GM18505 (cell line): ENCODE results near the gene VPS39.

Experiments
- ATAC-seq: cut with Tn5 transposase; IDR thresholded peaks from one replicate; pipeline ENCODE4 v1.9.1; 2021; ENCODE audit not compliant: unreplicated experiment
- POLR2A ChIP-seq: IDR thresholded peaks from 4 replicates; pipeline ENCODE4 v1.6.1; 2011; ENCODE audit warnings: borderline replicate concordance; ENCODE audit not compliant: insufficient read depth, insufficient read length; ENCODE audit errors: extremely low read depth

VPS39 gene

DNA sequence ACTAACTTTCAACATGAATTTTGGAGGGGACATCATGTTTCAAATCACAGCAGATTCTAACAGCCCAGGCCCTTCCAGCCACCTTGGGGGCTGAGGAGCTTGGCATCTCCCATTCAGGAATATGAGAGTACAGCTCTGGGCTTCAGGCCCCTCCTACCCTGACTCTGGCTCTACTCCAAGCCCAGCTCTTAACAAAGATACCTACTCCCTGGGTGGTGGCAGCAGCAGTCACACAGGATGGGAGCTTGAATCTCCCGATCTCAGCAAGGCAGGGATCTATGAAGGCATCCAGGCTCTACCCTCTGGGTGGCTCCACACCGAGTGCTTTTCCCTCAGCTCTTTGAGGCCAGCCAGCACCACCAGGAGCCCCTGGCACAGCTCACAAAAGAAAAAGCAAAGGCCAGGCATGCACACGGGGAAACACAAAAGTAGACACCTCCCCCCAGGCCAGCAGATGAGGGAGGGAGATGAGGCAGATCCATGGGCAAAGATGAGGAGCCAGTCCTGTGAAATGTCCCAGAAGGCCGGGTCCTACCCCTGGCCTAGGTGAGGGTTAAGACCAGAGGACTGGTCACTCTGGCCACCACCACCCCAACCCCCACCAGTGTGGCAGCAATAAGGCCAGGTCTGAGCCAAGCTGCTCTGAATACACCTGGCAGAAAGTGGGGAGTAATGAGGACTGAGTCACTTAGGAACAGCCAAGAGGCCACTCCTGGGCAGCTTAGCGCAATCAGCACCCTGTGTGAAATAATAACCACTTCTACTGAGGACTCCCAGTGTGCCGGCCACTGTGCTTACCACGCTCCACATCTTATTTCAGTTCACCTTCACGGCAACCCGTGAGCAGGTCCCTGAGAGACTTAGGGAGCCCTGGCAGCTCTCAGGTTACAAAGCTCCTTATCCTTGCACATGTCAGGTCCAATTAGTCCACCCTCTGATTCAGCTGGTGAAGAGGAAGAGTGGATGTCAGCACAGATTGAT is 76.0 kb downstream of the VPS39 start:
- ATAC-seq, result no peak
- TF ChIP-seq POLR2A, result no peak

GRCh38 chr15:42131006-42131405 is 77.1 kb downstream of the VPS39 start:
- no peak for TF ChIP-seq POLR2A
- ATAC-seq, result no peak

GRCh38 chr15:42130246-42130986 is 77.7 kb downstream of the VPS39 start:
- no peak for TF ChIP-seq POLR2A
- ATAC-seq, result no peak

DNA sequence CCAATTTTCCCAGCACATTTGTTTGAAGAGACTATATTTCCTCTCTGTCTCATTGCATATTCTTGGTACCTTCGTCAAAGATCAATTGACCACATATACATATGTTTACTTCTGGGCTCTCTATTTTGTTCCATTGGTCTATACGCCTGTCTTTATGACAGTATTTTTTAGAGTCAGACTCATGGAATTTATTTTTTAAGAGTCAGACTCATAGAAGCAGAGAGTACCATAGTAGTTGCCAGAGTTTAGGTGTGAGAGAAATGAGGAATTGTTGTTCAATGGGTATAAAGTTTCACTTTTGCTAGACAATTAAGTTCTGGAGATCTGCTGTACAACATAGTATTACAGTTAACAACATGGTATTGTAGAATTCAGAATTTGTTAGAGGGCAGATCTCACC is 78.7 kb downstream of the VPS39 start:
- TF ChIP-seq POLR2A, result no peak
- ATAC-seq, result no peak

DNA sequence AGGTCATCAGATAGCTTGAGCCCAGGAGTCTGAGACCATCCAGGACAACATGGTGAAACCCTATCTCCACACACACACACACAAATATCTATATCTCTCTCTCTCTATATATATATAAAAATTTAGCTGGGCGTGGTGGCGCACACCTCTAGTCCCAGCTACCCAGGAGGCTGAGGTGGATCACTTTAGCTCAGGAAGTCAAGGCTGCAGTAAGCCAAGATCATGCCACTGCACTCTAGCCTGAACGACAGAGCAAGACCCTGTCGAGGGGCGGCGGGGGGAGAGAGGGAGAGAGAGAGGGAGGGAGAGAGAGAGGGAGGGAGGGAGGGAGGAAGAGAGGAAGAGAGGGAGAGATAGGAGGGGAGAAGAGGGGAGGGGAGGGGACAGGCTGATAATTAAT is 79.6 kb downstream of the VPS39 start:
- no peak for ATAC-seq
- no peak for TF ChIP-seq POLR2A

- no peak for TF ChIP-seq POLR2A
- ATAC-seq, result no peak
Observed at GRCh38 chr15:42123546-42123945, 84.6 kb downstream of the VPS39 start.

DNA sequence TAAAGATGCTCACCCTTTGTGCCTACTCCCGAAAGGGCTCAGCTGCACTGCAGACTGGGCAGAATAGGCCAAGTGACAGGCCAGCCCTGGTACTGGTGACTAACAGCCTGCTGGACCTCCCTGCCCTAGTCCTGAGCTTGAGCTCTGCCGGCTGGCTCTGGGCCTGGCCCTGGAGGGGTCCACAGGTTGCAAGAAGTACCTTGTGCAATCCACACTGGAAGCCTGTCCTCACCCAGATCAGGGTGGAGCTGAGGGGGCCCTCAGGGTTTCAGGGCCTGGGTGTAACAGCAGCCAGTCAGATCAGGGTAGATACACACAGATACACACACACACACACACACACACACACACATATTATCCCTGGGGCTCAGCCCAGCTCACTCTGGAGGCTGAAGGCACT is 86.4 kb downstream of the VPS39 start:
- TF ChIP-seq POLR2A, result no peak
- ATAC-seq, result no peak

DNA sequence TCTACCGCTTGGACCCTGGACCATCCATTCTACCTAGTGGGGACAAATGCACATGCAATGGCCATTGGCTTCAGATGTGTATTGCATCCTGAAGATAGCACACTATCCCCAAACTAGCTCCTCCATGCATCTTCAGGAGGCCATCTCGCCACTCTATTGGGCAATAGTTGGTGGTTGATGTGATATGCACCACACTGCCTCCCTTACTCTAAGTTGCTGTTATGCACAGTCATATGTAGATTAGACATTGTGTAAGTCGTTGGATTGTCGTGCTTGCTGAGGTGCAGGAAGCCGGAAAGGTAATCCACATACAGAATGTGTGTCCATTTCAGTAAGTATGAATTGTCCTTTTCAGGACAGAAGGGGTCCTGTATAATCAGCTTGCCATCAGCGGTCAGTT is 87.1 kb downstream of the VPS39 start:
- ATAC-seq, result no peak
- TF ChIP-seq POLR2A, result no peak

DNA sequence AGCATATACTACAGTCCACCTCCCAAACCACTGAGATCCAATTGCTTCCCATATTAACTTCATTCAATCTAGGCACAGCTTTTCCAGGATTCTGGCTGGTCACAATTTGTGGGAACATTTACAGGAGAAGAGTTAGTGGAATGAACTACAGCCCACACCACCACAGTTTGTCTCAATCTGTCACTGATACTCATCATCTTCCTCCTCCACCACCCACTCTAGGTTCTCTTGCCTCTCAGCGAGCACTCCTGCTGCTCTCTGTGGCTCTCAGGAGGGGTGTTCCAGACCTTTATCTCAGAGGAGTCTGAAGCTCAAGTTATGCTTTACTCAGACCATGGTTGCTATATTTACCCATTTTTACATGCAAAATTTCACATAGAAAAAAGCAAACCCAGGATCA is 87.8 kb downstream of the VPS39 start:
- no peak for TF ChIP-seq POLR2A

DNA sequence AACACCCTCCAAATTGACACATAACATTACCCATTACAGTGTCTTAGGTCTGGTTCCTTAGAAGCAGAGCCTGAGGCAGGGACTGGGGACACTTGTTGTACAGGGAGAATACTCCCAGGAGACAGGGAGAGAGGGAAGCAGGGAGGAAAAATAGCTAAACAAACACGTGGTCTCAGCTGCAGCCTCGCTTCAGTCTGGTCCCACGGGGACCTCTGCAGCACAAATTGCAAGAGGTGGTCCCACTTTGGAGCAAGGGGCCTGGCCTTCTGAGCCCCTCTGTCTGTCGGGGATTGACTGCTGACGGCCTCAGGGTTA is 88.7 kb downstream of the VPS39 start:
- no peak for TF ChIP-seq POLR2A
- ATAC-seq, result no peak

More for the DNA sequence above, 87.8 kb downstream of the VPS39 start:
- ATAC-seq, result no peak

DNA sequence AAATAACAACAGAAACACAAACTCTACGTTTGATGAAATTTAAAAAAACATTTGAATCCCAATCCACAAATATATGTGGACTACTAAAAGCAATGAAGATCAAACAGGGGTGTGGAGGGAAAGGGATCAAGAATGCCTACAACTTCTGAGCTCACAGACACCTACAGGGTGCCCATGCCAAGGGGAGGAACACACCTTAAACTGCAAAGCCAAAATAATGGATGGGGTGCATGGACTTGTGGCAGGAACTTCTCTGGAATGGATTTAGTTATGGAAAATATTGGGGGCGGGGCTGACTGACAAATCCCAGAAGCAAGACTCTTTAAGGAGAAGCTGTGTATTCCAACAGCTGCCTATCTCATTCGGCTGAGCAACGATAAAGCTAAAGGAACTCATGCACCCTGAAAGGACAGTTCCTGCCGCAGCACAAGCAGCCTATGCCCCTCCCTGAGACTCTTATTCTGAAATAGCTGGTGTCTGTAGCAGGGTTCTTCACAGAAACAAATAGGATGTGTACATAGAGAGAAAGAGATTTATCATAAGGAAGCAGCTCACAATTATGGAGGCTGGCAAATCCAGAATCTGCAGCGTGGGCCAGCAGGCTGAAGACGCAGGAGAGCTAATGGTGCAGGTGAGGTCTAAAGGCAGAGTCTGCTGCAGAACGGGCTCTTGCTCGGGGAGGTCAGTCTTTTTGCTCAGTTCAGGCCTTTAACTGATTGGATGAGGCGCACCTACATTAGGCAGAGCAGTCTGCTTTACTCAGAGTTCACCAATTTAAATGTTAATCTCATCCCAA is 89.3 kb downstream of the VPS39 start:
- no peak for ATAC-seq
- TF ChIP-seq POLR2A, result no peak

- ATAC-seq, result no peak
Observed at GRCh38 chr15:42111924-42112323, 96.2 kb downstream of the VPS39 start.

DNA sequence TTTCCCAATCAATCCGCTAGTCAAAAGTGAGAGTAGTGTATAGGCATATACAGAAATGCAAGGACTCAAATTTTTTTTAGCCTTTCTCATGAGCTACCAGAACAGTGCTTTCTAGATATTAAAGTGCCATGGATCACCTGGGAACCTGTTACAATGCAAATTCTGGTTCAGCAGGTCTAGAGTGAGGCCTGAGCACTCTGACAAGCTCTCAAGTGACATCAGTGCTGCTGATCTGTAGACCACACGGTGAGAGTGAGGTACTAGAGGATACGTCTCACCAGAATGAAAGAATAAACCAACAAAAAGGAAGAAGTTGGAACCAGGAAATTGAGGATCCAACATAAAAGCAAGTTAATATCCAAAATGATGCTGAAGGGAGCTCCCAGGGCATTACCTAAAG is 97.7 kb downstream of the VPS39 start:
- no peak for TF ChIP-seq POLR2A
- no peak for ATAC-seq

More at GRCh38 chr15:42111924-42112323, 96.2 kb downstream of the VPS39 start:
- TF ChIP-seq POLR2A, result no peak
